ENCODE measurements around the gene GSG1L.

- TF ChIP-seq CTCF (IDR thresholded peaks at IDR 0.05; ENCODE audit: low read depth, low read length) (no peak), POLR2A (IDR thresholded peaks at IDR 0.05; ENCODE audit: extremely low read depth, insufficient read length) (no peak), MAX (IDR thresholded peaks at IDR 0.05; ENCODE audit: low read depth, low read length) (no peak)
Observed at GRCh38 chr16:28073836-28074235, 10.3 kb upstream of the GSG1L start.

Measured in NB4 (cell line).